ENCODE measurements around the gene CDC20.
"Not testable (repeated sequence)": the region's sequence is repeated elsewhere in the genome, so short reads cannot be mapped to it uniquely, and the experiment has no call there.

The CDC20 gene

DNA sequence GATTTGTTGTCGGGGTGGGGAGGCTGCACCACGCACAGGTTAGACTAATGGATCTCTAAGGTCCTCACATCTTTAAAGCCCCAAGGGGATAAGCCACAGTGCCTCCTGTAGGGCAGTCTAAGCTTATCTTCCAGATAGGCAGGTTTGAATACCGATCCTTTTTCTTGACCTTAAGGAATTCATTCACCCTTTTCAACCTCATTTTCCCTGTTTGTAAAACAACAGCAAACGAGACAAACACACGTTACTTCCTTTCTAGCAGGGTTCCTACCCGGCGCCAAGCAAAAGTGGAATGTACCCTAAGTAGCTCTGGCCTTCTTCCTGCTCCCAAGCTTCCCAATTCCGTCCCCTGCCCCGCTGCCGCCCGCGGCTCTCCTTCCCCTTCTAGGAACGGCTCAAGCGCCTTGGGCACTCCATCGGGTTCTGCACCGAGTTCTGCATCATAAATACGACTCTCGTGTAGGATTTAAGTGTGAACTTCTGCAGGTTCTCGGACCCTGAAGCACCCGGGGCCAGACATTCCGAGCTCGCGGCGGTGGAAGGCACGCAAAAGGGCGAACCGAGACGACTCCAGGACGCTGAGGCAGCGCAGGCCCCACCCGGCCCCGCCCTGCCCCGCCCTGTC lies 548 bp upstream of the CDC20 start:
- DNase-seq, result peak; percentile 17

GRCh38 chr1:43359696-43360095 lies 915 bp downstream of the CDC20 start:
- no peak for DNase-seq

DNA sequence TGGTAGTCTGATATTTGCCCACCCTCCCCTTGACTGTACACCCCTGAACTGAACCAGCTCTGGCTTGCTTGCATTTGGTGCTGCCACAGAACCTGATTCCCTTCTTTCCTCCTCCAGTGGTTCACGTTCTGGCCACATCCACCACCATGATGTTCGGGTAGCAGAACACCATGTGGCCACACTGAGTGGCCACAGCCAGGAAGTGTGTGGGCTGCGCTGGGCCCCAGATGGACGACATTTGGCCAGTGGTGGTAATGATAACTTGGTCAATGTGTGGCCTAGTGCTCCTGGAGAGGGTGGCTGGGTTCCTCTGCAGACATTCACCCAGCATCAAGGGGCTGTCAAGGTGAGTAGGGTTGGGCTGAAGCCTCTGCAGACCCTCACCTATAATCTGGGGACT lies 1.8 kb downstream of the CDC20 start:
- no peak for DNase-seq

GRCh38 chr1:43363283-43363934 lies 4.6 kb downstream of the CDC20 start:
- DNase-seq, result no peak

GRCh38 chr1:43363935-43364525 lies 5.2 kb downstream of the CDC20 start:
- no peak for DNase-seq

GRCh38 chr1:43365678-43366077 lies 6.9 kb downstream of the CDC20 start:
- DNase-seq, result no peak

- DNase-seq, result no peak
These were observed 7.4 kb downstream of the CDC20 start for GRCh38 chr1:43366179-43366578.

DNA sequence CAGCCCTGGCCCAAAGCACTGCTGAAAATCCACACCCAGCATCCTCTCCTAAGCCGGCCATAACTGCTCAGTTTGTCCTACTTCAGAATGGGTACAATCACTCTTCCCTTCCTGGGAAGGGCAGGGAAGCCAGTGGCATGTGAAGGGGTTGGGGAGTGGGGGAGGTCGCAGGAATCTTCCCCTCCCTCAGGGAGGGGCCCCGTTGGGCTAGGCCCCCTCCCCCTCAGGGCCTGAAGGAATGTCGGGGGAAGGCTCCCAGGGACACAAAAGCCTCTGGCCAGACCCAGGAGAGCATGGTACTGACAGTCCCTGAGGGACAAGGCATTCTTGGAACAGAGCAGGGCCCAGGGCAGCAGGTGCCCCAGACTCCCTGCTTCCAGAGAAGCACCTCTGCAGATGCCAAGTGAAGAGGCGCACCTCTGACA lies 7.8 kb downstream of the CDC20 start:
- DNase-seq, result no peak

GRCh38 chr1:43367026-43367903 lies 8.5 kb downstream of the CDC20 start:
- DNase-seq, result no peak

DNA sequence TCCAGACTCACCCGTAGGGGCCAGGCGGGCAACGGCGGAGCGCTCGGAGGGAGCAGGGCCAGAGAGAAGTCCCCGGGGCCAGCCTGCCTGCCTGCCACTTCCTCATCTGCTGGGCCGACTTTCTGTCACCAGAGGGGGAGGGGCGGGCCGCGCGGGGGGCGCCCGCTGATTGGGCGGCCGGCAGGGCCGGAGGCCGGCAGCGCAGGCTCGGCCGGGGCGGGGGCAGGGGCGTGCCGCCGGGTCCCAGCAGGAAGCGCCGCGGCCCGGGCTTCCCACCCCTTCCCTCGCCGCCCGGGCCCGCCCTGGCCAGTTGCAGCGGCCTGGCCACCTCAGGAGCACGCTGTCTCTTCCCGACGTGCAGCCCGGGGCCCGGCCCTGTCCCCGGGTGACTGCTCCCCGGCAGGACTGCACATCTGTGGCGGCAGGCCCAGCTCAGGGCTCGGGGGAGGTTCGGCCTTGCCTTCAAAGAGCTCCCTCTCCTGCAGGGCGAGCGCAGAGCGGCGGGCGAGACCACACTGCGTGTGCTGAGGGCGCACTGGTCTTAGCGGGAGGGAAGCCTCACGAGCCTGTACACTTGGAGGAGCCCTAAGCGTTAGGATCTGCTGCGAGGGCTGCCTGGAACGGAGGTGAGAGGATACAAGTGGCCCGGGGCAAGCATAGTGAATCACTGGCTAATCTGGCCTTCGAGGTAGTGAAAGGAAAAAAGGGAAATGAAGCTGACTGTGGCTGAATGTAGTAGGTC lies 9.3 kb downstream of the CDC20 start, which contains the start of gene ELOVL1:
Gene ELOVL1 (minus strand): TSS at position 108 of the 742 bp plus-strand sequence. CDS start 2,402 bp downstream, outside the sequence.
- peak; percentile 84 for DNase-seq

GRCh38 chr1:43368646-43369020 lies 9.9 kb downstream of the CDC20 start:
- DNase-seq, result no peak

DNA sequence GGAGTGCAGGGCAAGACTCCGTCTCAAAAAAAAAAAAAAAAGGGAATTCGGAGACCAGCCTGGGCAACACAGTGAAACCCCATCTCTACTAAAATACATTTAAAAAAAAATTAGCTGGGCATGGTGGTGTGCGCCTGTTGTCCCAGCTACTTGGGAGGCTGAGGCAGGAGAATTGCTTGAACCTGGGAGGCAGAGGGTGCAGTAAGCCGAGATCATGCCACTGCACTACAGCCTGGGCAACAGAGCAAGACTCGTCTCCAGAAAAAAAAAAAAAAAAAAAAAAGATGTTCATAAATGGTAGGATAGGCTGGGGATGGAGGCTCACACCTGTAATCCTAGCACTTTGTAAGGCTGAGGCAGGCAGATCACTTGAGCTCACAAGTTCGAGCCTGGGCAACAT lies 11.0 kb downstream of the CDC20 start:
- not testable (repeated sequence) for DNase-seq

DNA sequence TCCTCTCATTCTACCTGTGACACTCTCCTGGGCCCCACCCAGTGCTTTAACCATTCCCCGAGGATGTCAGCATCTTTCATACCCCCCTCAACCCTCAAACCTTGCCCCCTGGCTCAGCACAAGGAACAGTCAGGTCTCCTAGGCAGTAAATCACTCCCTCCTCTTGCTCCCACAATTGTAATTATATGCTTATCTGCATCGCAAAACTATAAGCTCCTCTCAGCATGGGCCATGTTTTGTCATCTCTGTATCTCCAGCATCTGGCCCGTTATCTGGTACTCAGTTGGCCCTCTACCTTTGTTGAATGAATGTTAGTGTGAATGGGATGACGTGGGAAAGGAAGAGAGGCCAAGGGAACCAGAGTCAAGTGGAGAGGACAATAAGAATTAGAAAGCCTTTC lies 11.8 kb downstream of the CDC20 start:
- no peak for DNase-seq

DNA sequence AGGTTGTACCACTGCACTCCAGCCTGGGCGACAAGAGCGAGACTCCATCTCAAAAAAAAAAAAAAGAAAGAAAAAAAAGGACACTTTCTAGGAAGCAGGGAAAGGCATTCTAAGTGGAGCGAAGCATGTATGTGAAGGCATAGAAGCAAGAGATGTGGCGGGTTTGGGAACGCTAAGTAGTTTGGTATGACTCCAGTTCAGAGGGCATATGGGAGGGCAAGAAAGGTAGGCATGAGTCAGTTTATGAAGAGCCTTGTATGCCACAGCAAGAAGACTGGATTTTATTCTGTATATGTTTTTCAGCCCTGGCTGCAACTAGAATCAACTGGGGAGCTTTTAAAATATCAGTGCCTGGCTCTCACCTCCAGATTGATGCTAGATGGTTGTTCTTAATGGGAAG lies 13.4 kb downstream of the CDC20 start:
- DNase-seq, result no peak

GRCh38 chr1:43373066-43373940 lies 14.5 kb downstream of the CDC20 start:
- no peak for DNase-seq

DNA sequence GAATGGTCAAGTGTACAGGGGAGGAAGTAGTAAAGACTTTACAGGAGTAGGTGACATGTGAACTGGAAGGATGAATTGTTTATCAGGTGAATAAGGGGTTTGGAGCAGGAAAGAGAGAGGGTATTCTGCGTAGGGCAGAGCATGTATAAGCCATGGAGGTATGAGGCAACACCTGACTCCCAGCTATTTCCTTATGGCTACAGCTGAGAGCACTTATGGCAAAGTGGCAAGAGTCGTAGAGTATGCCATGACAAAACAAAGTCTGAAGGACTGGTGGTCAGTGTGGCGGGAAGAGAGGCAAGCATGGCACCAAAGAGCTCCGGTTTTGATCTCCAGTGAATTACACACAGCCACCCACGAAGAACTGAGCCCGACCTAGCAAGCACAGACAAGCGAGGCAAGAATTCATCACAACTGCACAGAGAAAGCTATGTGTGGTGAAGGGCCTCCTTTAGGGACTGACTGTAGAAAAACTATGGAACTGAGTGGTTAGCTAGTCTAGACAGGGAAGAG lies 18.0 kb downstream of the CDC20 start:
- no peak for DNase-seq

DNA sequence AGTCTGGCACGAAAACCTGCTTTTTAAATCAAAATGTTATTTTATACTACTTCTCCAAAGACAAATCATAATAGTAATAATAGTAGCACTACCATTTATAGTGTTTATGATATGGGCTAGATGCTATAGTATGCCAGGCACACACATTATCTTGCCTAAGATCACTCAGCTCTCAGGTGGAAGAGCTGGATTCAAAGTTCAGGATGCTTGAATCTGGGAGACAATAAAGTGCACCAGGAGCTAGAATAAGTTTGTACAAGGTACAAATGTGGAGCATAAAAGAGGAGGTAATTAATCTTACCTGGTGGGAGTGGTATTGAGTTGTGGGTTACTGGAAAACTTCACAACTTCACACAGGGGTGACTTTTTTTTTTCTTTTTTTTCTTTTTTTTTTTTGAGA lies 19.1 kb downstream of the CDC20 start:
- DNase-seq, result no peak

GRCh38 chr1:43379476-43379875 lies 20.7 kb downstream of the CDC20 start:
- no peak for DNase-seq

GRCh38 chr1:43381612-43382011 lies 22.8 kb downstream of the CDC20 start:
- no peak for DNase-seq

DNA sequence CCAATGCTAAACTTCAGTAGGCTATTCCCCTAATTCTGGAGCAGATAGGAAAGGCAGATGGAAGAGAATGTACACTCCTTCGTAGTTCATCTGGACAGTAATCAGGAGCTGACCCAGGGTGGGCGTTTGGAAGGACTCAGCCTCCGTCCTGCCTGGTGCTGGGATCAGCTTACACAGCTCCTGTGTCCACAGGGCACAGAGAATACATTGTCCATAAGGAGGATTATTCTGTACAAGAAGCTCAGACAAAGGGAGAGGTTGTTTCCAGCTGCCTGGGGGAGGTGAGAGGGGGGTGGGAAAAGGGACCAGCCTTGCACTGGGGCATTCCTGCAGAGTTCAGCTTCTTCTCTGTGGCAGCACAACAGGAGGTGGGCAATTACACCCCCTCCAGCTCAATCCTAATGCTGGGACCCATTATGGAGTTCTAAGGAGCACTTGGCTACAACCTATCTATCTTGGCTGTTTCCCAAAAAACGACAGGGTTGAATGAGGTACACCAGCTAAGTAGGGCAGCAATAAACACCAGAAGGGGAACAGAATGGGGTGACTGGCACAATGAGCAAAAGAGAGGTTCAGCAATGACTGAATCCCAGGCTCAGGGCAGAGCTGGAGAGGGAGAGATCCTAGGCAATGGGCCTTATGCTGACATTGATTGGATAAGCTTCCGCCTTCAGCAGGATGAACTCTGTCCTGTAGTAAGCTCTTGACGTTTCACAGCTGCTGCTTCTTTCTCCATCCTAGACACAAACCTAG lies 23.4 kb downstream of the CDC20 start:
- DNase-seq, result peak; percentile 23

DNA sequence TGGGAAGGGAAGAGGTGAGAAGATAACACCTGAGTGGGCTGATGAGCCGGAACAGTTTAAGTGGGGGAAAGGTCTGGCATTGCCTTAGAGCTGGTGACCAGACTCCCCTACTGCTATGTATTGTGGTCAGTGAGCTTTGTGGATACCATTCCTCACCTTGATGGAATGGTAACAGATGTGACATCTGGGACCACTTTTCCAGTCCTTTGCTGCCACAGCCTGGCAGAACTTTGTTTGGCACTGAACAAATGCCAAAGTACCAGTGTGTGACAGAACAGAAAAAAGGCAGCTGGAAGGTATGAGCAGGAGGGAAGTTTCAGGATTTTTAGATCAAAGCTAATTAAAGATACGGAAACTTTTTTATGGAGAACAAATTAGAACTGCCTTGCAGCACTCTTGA lies 24.7 kb downstream of the CDC20 start:
- DNase-seq, result no peak
